Stomach (tissue), 9 donors: ENCODE measurements around the gene TRAM2. TPM values are rescaled to one million over a fixed set of nuclear protein-coding genes. Genes with fewer than 3 reads are reported as not detected.

Experiments used
- DNase-seq, 2 donors: peaks; one replicate each; pipeline versions ENCODE4 v3.0.0 to v3.0.0-alpha.2; 2013 to 2019
- H3K27ac ChIP-seq, 5 donors: fragments of 200-600 bp in 4 of 5; sonication (generic) in 4 of 5; one replicate each; pipeline ENCODE4 v1.5.1; 2013 to 2019; ENCODE audit warnings: mild to moderate bottlenecking in 1 of 5, moderate library complexity in 1 of 5
- H3K27me3 ChIP-seq, 3 donors: fragments of 200-600 bp; sonication (generic); one replicate each; pipeline ENCODE4 v1.5.1; 2017 to 2019; ENCODE audit warnings: mixed run types in 1 of 3
- H3K36me3 ChIP-seq, 4 donors: fragments of 200-600 bp; sonication (generic); 1 replicate in 3 of 4; 2 replicates in 1 of 4; pipeline ENCODE4 v1.5.1; 2016 to 2019
- H3K4me1 ChIP-seq, 4 donors: fragments of 200-600 bp; sonication (generic); one replicate each; pipeline ENCODE4 v1.5.1; 2016 to 2019
- H3K4me3 ChIP-seq, 4 donors: fragments of 200-600 bp; sonication (generic) in 3 of 4; one replicate each; pipeline ENCODE4 v1.5.1; 2016 to 2019; ENCODE audit warnings: mild to moderate bottlenecking in 1 of 4
- H3K9me3 ChIP-seq, 4 donors: fragments of 200-600 bp; sonication (generic); one replicate each; pipeline ENCODE4 v1.5.1; 2016 to 2019
- CTCF ChIP-seq, 7 experiments: fragments of 450-650 bp in 4 of 7; fragments of 200-600 bp in 3 of 7; sonication (generic) in 3 of 7; IDR thresholded peaks; one replicate each; pipeline ENCODE4 v1.5.1; 2016 to 2019; ENCODE audit warnings: antibody characterized with exemption in 7 of 7, control low read depth in 2 of 7, mild to moderate bottlenecking in 1 of 7
- EP300 ChIP-seq: sonication (generic); formaldehyde crosslinking; IDR thresholded peaks from one replicate; pipeline ENCODE4 v1.6.1; 2017; ENCODE audit warnings: antibody characterized with exemption
- POLR2A ChIP-seq, 4 donors: fragments of 450-650 bp; IDR thresholded peaks; one replicate each; pipeline ENCODE4 v1.6.1; 2016; ENCODE audit warnings: antibody characterized with exemption in 4 of 4, control low read depth in 2 of 4, mild to moderate bottlenecking in 1 of 4, moderate library complexity in 1 of 4
- POLR2AphosphoS5 ChIP-seq, 3 donors: sonication (generic); formaldehyde crosslinking; IDR thresholded peaks; one replicate each; pipeline ENCODE4 v1.6.1; 2016; ENCODE audit warnings: antibody characterized with exemption in 3 of 3
- WGBS, 5 donors: extraction: QIAGEN DNeasy Blood & Tissue Kit in 3 of 5; methylation state at CpG; one replicate each; pipeline versions ENCODE4 v1.1.5 to v1.1.7; 2013 to 2018; 5-methylcytosine and 5-hydroxymethylcytosine counted together
- intact Hi-C: fragments of 100-400 bp; cut with DNase I; formaldehyde crosslinking; loops from one replicate; pipeline ENCODE4 v1.15.1; 2023; ENCODE audit warnings: low total_unique reads
- polyA plus RNA-seq, 3 donors: library from polyadenylated mRNA; stranded (reverse); fragments of 200-250 nt; gene quantifications; one replicate each; pipeline ENCODE4 v1.2.3, GENCODE V29; 2013
- total RNA-seq, 5 donors: library from RNA; depleted of rRNA; stranded (reverse); fragments of >200 nt; gene quantifications; one replicate each; pipeline versions ENCODE4 v1.1.0 to v1.2.3, GENCODE V29; 2014 to 2016
- donor health status: healthy with polysubstance abuse.
- donor health status: Bipolar disorder and iron deficiency.
- donor health status: healthy.

TRAM2 gene
- total and polyA plus RNA-seq, 8 donors, result 1.4 to 14.1 (median 4.3) TPM

DNA sequence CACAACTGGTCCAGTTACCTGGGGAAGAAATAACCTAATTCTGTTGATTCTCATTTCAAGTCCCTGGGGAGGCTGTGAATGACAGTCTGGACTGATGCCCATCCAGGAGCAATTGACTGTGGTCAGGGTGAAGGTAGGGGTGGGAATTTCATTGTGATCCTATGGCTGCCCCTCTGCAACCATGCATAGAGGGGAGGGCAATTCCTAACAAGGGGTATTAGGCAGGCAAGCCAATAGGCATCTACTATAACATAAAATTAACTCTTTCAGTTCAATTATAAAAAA, 44.0 kb upstream of the TRAM2 start:
- Histone ChIP-seq H3K36me3 (no peaks in the 10 kb centered on the region), H3K4me1 (peaks cover 0 to 14% (median 8%) of the 10 kb centered on the region in 4 donors), H3K4me3 (no peak overlapping the region), H3K9me3 (no peaks in the 10 kb centered on the region), H3K27ac (no peak overlapping the region), H3K27me3 (no peaks in the 10 kb centered on the region)
- DNase-seq, result no peak
- TF ChIP-seq EP300 (no peak), POLR2AphosphoS5 (IDR thresholded peaks at IDR 0.05) (no peak), POLR2A (IDR thresholded peaks at IDR 0.05) (no peak), CTCF (IDR thresholded peaks at IDR 0.05) (no peak)
- intact Hi-C loops, result no loop called here

DNA sequence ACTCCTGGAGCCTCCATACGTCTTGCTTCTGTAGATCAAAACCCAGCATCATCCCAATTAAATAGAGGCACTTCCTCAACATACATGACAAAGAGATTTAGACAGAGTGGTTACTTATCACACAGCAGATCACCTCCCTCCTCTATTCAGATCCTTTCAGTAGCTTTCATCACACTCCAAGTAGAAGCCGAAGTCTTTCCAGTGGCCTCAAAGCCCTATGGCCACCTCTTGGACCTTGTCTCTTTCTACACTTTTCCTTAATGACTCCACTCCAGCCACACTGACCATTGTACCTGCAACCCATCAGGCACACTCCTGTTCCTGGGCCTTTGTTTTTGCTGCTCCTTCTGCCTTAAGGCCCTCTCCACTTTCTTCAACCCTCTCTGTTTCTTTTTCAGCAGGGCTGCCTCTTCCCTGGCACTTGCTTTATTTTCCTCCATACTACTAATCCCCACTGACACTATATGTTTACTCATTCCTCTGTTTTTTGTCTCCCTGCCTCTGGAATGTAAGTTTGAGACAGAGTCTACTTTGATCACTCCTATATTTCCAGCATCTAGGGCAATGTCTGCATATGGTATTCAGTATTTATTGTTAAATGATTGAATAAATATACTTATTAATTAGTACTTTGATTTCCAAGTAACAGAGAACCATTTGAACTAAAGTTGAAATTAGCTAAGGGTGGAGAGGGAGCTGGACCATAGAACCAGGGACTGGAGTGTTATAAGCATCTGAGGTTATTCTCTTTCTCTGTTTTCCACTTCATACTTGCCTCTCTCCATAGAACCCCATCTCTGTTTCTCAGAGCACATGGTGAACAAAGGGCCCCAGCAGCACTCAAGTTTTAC, 43.4 kb upstream of the TRAM2 start:
- no peaks in the 10 kb centered on the region for H3K27me3 ChIP-seq
- 86 to 98% (median 87%) methylated on average over 2 of the region's 2 CpGs for WGBS, 5 donors
- H3K27ac ChIP-seq, result no peak overlapping the region
- no peak for DNase-seq
- no peak overlapping the region for H3K4me3 ChIP-seq
- no peak for TF ChIP-seq EP300
- TF ChIP-seq CTCF (IDR thresholded peaks at IDR 0.05), result no peak
- no peak for TF ChIP-seq POLR2A (IDR thresholded peaks at IDR 0.05)
- TF ChIP-seq POLR2AphosphoS5 (IDR thresholded peaks at IDR 0.05), result no peak
- H3K36me3 ChIP-seq, result no peaks in the 10 kb centered on the region
- peaks cover 0 to 14% (median 8%) of the 10 kb centered on the region in 4 donors for H3K4me1 ChIP-seq
- intact Hi-C loops, result no loop called here
- H3K9me3 ChIP-seq, result no peaks in the 10 kb centered on the region

DNA sequence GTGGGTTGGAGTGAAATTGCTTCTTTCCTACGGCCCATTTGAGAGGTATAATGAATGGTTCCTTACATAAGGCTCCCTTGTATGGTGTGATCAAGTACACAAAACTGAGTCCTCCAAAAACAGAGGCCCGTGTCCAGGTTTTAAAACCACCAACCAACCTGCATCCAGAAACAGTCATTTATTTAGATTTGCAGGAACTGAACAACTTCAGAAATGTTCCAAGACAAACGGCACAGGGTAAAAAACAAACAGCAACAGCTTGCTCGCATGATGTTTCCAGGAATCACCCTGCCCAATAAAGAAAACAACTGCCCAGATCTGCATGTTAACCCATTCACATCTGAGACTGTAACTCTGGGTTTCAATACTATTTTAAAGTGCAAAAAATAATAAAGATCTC, 40.2 kb upstream of the TRAM2 start:
- no peak for TF ChIP-seq EP300
- no peak for TF ChIP-seq POLR2A (IDR thresholded peaks at IDR 0.05)
- no peak for TF ChIP-seq POLR2AphosphoS5 (IDR thresholded peaks at IDR 0.05)
- no peak for TF ChIP-seq CTCF (IDR thresholded peaks at IDR 0.05)
- Histone ChIP-seq H3K36me3 (no peaks in the 10 kb centered on the region), H3K9me3 (no peaks in the 10 kb centered on the region), H3K4me3 (no peak overlapping the region), H3K27ac (no peak overlapping the region), H3K27me3 (no peaks in the 10 kb centered on the region), H3K4me1 (peaks cover 0 to 25% (median 12%) of the 10 kb centered on the region in 4 donors)
- no peak for DNase-seq
- 8 to 37% (median 19%) methylated on average over 4 of the region's 4 CpGs for WGBS, 5 donors
- intact Hi-C loops, result no loop called here

- no peak for DNase-seq
- intact Hi-C loops, result no loop called here
- 37 to 65% (median 42%) methylated on average over 2 of the region's 2 CpGs for WGBS, 5 donors
- no peak for TF ChIP-seq POLR2A (IDR thresholded peaks at IDR 0.05)
- no peak for TF ChIP-seq EP300
- TF ChIP-seq POLR2AphosphoS5 (IDR thresholded peaks at IDR 0.05), result no peak
- no peak for TF ChIP-seq CTCF (IDR thresholded peaks at IDR 0.05)
- Histone ChIP-seq H3K4me1 (peaks cover 0 to 34% (median 15%) of the 10 kb centered on the region in 4 donors), H3K9me3 (no peaks in the 10 kb centered on the region), H3K27ac (no peak overlapping the region), H3K36me3 (no peaks in the 10 kb centered on the region), H3K27me3 (no peaks in the 10 kb centered on the region), H3K4me3 (no peak overlapping the region)
Measured at GRCh38 chr6:52616059-52616690, 39.3 kb upstream of the TRAM2 start.
